ENCODE results near the gene ING4. TPM values are rescaled to one million over a fixed set of nuclear protein-coding genes. Genes with fewer than 3 reads are reported as not detected.
A peak's percentile ranks its signal among the peaks of the same experiment; 100 is the strongest.

The ING4 gene
- total RNA-seq, 4 donors from 2014 or later: 8.3 to 37.0 (median 26.9) TPM

DNA sequence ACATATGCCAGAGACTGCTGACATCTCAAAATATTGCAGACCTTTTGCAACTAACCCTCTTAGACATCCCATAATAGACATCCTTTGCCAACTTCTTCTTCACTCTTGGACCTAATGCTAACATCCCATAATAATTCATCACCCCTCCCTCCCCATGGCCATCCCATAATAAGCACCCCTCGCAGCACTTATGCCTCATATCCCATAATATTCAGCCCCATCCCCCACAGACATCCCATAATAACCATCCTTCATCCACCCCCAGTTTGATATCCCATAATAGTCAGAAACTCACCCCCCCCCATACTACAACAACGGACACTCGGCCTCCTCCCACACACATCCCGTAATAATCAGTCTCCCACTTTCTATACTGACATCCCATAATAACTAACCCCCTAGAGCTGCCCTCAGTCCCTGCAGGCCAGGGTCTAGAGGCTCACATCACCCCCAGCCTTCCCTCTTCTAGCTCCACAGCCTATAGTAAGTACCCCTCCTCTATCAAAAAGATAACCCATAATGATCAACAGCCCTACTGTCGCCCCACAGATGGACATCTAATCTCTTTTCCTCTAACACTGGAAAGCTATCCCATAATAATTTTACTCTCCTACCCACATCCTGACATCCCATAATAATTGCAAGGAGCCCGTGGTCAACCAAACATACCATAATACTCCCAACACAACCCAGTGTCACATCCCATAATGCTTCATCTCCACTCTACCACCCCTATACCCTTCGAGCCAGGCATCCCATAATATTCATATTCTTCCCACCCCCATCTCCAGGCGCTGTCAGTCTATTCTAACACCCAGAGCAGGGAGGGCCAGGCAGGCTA lies 54.9 kb downstream of the ING4 start:
- Histone ChIP-seq H3K4me3 (peak overlapping the region in 2 of 4 donors; percentile 30 to 99), H3K27me3 (no peaks in the 10 kb centered on the region), H3K36me3 (no peaks in the 10 kb centered on the region), H3K9me3 (no peaks in the 10 kb centered on the region), H3K27ac (peak overlapping the region; percentile 69 to 99 (median 99)), H3K4me1 (peaks cover 31 to 61% (median 45%) of the 10 kb centered on the region in 3 donors)
- TF ChIP-seq POLR2A (IDR thresholded peaks at IDR 0.05): no peak
- TF ChIP-seq CTCF (IDR thresholded peaks at IDR 0.05): no peak
- intact Hi-C loops (cut with DNase I): no loop called here
- 2 to 5% methylated on average over 8 of the region's 8 CpGs for WGBS, 2 donors
- DNase-seq: no peak

DNA sequence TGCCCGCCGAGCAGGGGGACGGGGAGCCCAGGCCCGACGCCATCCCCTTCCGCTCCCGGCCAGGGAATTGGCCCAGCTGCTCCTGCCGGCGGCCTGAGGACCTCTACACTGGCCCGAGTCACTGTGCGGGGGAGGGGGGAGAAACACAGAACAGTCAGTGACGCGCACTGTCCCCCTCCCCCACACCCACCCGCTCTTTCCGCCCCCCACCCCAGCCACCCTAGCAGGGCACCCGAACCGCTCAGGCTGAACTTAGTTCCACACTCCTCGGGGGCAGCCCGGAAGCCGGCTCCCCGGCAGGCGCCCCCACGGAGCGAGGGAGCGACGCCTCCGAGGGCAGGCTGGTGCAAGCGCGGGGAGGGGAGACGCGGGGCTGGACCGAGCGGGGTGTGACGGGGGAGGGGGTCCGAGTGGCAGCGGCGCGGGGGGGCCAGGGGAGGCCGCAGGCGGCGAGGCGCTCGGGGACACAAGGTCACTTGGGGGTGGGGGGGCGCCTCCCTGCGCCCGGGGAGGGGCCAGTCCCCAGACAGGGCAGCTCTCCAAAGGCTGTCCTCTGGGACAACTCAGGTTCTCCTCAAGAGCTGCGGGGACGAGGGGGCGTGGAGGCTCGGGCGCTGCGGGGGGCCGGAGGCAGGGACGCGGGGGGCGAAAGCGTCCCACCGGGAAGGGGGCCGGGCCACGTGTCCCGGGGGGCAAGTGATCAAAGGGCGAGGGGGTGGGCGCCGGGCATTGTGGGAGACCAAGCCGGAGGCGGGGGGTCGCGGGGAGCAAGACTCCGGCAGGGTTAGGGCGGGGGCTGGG lies 56.4 kb downstream of the ING4 start:
- Histone ChIP-seq H3K27me3 (no peaks in the 10 kb centered on the region), H3K9me3 (no peaks in the 10 kb centered on the region), H3K4me1 (peaks cover 19 to 60% (median 38%) of the 10 kb centered on the region in 3 donors), H3K27ac (peak overlapping the region; percentile 87 to 99 (median 99)), H3K4me3 (peak overlapping the region; percentile 79 to 100 (median 99)), H3K36me3 (peaks cover 7 to 13% (median 8%) of the 10 kb centered on the region in 3 donors)
- intact Hi-C loops (cut with DNase I): no loop called here
- TF ChIP-seq CTCF (IDR thresholded peaks at IDR 0.05) (no peak), POLR2A (IDR thresholded peaks at IDR 0.05) (no peak)
- no CpG with 5 or more reads among the region's 70 CpGs for WGBS, 2 donors
- peak; percentile 9 for DNase-seq

DNA sequence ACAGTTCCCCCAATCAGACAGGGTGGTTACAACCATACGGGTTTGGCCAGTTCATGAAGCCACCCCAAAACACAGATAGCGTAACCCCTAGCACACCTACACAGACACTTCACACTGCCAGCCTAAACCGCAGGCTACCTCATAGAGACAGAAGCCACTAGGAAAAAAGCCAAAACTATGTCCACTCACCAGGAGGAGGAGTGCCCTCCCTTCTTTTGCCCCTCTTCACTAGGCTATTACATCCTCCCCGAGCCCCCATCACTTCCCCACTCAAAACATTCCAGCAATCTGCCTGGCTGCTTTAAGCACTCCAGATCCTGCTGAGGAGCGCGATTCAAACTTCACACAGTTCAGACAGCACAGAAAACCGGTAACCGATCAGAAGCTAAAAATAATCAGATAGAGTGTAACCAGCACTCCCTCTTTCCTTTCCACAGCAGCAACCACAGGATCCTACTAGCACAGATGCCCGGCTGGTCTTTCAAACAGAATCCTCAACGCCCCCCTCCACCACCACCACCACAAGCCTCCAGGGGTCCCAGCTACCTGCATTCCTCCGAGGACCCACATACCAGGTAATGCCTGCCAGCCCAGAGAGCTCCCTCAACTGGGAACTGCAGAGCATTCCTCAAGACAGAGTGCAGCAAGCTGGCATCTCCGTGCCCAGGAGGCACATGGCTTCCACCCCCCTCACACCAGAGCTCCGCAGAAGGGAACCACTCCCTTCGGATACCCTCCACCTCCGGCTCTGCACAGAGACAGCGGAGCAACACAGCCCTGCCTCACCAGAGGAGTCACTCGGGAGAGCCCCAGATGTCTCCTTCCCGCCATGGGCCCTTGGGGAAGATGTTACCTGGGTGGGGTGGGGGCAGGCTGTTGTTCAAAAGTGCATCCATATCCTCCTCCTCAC lies 57.2 kb downstream of the ING4 start:
- no peaks in the 10 kb centered on the region for H3K27me3 ChIP-seq
- no peak for DNase-seq
- WGBS, 2 donors: 5 to 7% methylated on average over 11 to 16 of the region's 18 CpGs
- peak overlapping the region; percentile 87 to 99 (median 99) for H3K27ac ChIP-seq
- intact Hi-C loops (cut with DNase I): no loop called here
- H3K36me3 ChIP-seq: peaks cover 15 to 22% (median 16%) of the 10 kb centered on the region in 3 donors
- TF ChIP-seq POLR2A (IDR thresholded peaks at IDR 0.05) (no peak), CTCF (IDR thresholded peaks at IDR 0.05) (no peak)
- H3K4me3 ChIP-seq: peak overlapping the region; percentile 79 to 100 (median 99)
- H3K9me3 ChIP-seq: no peaks in the 10 kb centered on the region
- H3K4me1 ChIP-seq: peaks cover 19 to 57% (median 38%) of the 10 kb centered on the region in 3 donors

DNA sequence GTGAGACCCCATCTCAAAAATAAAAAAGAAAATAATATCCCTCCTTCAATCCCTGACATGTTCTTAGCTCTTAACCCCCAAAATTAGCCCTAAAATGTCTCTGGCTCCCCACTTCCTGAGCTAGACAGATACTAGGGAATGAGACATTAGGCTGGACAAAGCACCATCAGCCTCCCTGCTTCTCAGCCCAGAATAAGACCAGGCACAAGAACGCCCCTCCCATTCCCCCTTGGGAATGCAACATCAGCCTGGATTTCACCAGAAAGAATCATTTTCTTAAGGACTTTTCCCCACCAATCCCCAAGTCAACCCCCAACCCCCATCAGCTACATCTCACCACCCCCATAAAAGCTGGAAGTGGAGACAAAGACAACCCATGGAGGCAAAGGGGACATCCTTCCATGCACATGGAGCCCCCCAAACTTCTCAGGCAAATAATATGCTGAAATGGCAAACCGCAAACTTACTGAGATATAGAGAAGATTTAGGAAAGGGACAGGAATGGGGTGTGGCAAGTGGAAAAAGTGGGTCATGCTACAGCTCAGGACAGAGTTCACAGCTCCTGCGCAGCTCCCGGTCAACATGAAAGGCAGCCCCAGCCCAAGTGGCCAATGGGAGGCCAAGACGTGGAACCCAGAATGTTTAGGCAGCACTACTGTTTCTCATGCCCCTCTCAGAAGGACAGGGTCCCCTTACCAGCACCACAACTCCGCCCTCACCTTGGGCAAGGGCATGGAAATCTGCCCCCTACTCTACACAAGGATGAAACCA lies 58.5 kb downstream of the ING4 start:
- peak overlapping the region in 3 of 4 donors; percentile 99 to 100 (median 99) for H3K4me3 ChIP-seq
- H3K27me3 ChIP-seq: no peaks in the 10 kb centered on the region
- H3K27ac ChIP-seq: peak overlapping the region; percentile 73 to 99 (median 93)
- no peaks in the 10 kb centered on the region for H3K9me3 ChIP-seq
- no peak for TF ChIP-seq CTCF (IDR thresholded peaks at IDR 0.05)
- TF ChIP-seq POLR2A (IDR thresholded peaks at IDR 0.05): no peak
- H3K36me3 ChIP-seq: peaks cover 27 to 34% (median 28%) of the 10 kb centered on the region in 3 donors
- 59 to 74% methylated on average over 3 to 6 of the region's 6 CpGs for WGBS, 2 donors
- DNase-seq: no peak
- H3K4me1 ChIP-seq: peaks cover 19 to 57% (median 38%) of the 10 kb centered on the region in 3 donors
- intact Hi-C loops (cut with DNase I): no loop called here

All from esophagus squamous epithelium (tissue), 5 donors.